Peyer's patch (tissue), 4 donors: ENCODE results near the gene IRAK1. TPM values are rescaled to one million over a fixed set of nuclear protein-coding genes. Genes with fewer than 3 reads are reported as not detected.
A peak's percentile ranks its signal among the peaks of the same experiment; 100 is the strongest.

ENCODE experiments used
- DNase-seq, 3 donors: peaks; one replicate each; pipeline ENCODE4 v3.0.0-alpha.2; 2017 to 2019
- H3K27ac ChIP-seq, 4 donors: fragments of 200-600 bp; sonication (generic); one replicate each; pipeline ENCODE4 v1.5.1; 2016 to 2019
- H3K27me3 ChIP-seq, 2 donors: fragments of 200-600 bp; sonication (generic); one replicate each; pipeline ENCODE4 v1.5.1; 2019
- H3K36me3 ChIP-seq, 3 donors: fragments of 200-600 bp; sonication (generic); one replicate each; pipeline ENCODE4 v1.5.1; 2016 to 2019
- H3K4me1 ChIP-seq, 4 donors: fragments of 200-600 bp; sonication (generic); one replicate each; pipeline ENCODE4 v1.5.1; 2016 to 2019
- H3K4me3 ChIP-seq, 4 donors: fragments of 200-600 bp; sonication (generic); 1 replicate in 3 of 4; 2 replicates in 1 of 4; pipeline ENCODE4 v1.5.1; 2016 to 2019; ENCODE audit warnings: mild to moderate bottlenecking in 1 of 4
- H3K9me3 ChIP-seq, 4 donors: fragments of 200-600 bp; sonication (generic); one replicate each; pipeline ENCODE4 v1.5.1; 2016 to 2019; ENCODE audit warnings: mild to moderate bottlenecking in 1 of 4
- POLR2A ChIP-seq, 2 donors: fragments of 450-650 bp; IDR thresholded peaks; one replicate each; pipeline ENCODE4 v1.5.1; 2017; ENCODE audit warnings: antibody characterized with exemption in 2 of 2, mild to moderate bottlenecking in 2 of 2, moderate library complexity in 2 of 2
- total RNA-seq, 4 donors: library from RNA; depleted of rRNA; stranded (reverse); fragments of >200 nt; gene quantifications; one replicate each; pipeline ENCODE4 v1.1.0, GENCODE V29; 2016
- TF ChIP-seq, protein P1 (sequence below), 6 experiments: fragments of 450-650 bp in 4 of 6; fragments of 200-600 bp in 2 of 6; sonication (generic) in 1 of 6; IDR thresholded peaks; one replicate each; pipeline ENCODE4 v1.5.1; 2017 to 2019; ENCODE audit warnings: antibody characterized with exemption in 6 of 6, mild to moderate bottlenecking in 3 of 6, moderate library complexity in 1 of 6

The IRAK1 gene
- total RNA-seq, 4 donors from 2014 or later, result 111 to 150 (median 122) TPM

DNA sequence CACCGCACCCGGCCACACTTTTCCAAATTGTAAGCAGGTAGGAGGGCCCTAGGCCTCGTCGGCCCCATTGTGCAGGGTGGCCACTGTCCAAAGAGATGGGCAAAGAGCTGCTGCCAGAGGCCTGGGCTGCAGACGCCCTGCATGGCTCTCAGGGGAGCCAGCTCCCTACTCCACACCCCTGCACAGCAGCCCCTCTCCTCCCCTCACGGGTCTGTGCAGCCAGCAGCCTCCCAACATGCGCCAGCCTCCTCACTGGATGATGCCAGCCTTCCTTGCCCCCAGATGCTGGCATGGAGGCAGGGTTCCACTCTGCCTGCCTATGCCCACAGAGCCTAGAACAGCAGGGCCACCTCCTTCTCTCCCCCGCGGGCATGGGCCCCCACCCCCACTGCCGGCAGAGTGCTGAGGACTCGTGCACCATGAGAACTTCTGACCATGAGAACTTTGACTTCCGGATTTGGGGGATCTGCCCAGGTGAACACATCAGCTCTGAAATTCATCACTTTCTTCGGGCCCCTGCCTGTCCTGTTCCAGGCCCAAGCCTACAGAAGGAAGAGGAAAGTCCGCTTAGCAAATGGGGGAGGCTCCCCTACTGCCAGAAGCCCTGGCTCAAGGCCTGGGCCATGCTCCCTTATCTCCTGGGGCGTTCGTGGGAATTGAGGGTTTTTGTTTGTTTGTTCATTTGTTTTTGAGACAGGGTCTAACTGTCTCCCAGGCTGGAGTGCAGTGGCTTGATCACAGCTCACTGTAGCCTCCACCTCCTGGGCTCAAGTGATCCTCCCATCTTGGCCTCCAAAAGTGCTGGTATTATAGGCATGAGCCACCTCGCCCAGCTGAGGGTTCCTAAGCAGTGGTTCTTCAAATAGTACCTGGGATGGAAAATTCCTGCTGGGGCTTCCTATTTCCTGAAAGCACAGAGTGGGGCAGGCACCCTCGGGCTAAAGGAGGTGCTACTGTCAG lies 8.0 kb downstream of the IRAK1 start:
- Histone ChIP-seq H3K36me3 (peaks cover 0 to 13% (median 0%) of the 10 kb centered on the region in 3 donors), H3K27ac (peak overlapping the region in 1 of 4 donors; percentile 52), H3K4me3 (no peak overlapping the region), H3K27me3 (no peaks in the 10 kb centered on the region), H3K4me1 (no peaks in the 10 kb centered on the region), H3K9me3 (no peaks in the 10 kb centered on the region)
- no peak for TF ChIP-seq POLR2A (IDR thresholded peaks at IDR 0.05)
- TF ChIP-seq, protein P1, sequence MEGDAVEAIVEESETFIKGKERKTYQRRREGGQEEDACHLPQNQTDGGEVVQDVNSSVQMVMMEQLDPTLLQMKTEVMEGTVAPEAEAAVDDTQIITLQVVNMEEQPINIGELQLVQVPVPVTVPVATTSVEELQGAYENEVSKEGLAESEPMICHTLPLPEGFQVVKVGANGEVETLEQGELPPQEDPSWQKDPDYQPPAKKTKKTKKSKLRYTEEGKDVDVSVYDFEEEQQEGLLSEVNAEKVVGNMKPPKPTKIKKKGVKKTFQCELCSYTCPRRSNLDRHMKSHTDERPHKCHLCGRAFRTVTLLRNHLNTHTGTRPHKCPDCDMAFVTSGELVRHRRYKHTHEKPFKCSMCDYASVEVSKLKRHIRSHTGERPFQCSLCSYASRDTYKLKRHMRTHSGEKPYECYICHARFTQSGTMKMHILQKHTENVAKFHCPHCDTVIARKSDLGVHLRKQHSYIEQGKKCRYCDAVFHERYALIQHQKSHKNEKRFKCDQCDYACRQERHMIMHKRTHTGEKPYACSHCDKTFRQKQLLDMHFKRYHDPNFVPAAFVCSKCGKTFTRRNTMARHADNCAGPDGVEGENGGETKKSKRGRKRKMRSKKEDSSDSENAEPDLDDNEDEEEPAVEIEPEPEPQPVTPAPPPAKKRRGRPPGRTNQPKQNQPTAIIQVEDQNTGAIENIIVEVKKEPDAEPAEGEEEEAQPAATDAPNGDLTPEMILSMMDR (IDR thresholded peaks at IDR 0.05), result no peak
- no peak for DNase-seq

DNA sequence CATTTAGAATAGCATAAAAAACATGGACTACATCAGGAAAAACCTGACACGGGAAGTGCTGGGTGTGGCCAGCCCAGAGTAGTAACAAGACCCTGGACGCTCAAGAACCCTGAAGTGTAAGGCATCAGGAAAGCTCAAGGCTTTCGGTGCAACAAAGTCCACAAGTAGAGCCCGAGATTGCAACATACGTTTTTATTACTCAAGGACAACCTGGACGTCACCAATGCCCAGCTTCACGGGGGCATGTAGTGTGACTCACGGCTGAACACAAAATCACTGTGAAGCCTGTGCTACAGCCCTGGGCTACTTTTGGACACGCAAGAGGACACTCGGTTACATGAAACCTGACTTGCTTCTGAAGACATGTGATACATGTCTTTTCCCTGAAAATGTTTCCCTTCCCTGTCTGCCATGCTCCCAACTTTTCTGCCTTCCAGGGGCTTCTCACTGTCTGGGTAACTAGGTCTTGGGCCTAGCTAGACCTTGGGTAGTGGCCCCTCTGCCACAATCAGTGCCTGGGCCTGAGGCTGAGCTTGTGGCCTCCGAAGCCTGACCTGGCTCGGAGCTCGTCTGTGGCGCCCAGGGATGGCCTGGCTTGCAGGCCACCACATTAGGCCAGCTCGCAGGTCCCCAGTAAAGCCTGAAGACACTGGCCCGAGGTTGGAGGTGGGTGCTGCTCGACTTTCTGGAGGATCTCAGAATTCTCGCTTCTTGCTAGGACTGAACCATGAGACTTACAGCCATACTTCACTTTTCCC lies 9.2 kb downstream of the IRAK1 start:
- TF ChIP-seq, protein P1 (IDR thresholded peaks at IDR 0.05), result no peak
- no peak for TF ChIP-seq POLR2A (IDR thresholded peaks at IDR 0.05)
- Histone ChIP-seq H3K9me3 (no peaks in the 10 kb centered on the region), H3K4me3 (no peak overlapping the region), H3K4me1 (no peaks in the 10 kb centered on the region), H3K36me3 (peaks cover 0 to 3% (median 0%) of the 10 kb centered on the region in 3 donors), H3K27me3 (no peaks in the 10 kb centered on the region), H3K27ac (peak overlapping the region in 2 of 4 donors; percentile 48 to 71)
- peak in 1 of 3 donors; percentile 64 for DNase-seq

DNA sequence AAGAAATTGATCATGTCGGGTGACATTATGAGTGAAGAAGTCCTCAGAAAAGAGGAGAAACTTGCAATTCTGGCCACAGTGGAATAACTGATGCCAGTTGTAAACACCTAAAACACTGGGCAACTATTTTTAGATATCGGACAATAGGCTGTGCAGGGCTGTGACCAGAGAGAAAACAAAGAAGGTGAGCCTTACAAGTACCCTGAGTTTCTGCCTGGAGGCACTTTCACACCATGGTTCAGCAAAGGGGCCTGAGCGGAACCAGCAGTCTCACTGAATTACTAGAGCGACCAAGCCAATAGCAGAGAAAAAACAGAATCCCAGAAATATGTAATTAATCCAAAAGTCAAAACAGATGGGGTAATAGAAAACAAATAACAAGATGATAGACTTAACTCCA lies 11.2 kb downstream of the IRAK1 start:
- Histone ChIP-seq H3K36me3 (no peaks in the 10 kb centered on the region), H3K4me3 (no peak overlapping the region), H3K9me3 (no peaks in the 10 kb centered on the region), H3K4me1 (no peaks in the 10 kb centered on the region), H3K27ac (peak overlapping the region in 2 of 4 donors; percentile 10 to 57), H3K27me3 (no peaks in the 10 kb centered on the region)
- DNase-seq, result peak in 1 of 3 donors; percentile 37
- no peak for TF ChIP-seq POLR2A (IDR thresholded peaks at IDR 0.05)
- TF ChIP-seq, protein P1 (IDR thresholded peaks at IDR 0.05), result no peak

DNA sequence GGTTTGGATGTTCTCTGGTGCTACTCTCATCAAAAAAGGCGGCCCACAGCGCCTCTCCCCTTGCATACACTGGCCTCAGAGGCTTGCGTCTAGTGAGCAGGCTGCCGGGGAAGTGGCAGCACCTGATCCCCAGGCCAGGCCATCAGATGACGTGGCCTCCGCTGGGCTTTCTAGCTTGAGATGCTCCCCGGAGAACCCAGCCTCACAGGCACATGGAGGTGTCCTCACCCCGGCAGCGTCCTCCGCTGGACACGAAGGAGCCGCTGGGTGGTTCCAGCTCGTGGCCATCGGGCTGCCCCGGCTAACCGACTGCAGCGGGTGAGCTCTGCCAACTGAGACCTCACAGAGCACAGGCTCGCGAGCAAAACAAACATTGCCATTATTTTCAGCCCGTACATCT lies 12.8 kb downstream of the IRAK1 start:
- no peak for TF ChIP-seq POLR2A (IDR thresholded peaks at IDR 0.05)
- TF ChIP-seq, protein P1 (IDR thresholded peaks at IDR 0.05), result no peak
- H3K9me3 ChIP-seq, result no peaks in the 10 kb centered on the region
- no peak for DNase-seq
- no peak overlapping the region for H3K4me3 ChIP-seq
- H3K36me3 ChIP-seq, result no peaks in the 10 kb centered on the region
- no peaks in the 10 kb centered on the region for H3K4me1 ChIP-seq
- H3K27me3 ChIP-seq, result no peaks in the 10 kb centered on the region
- H3K27ac ChIP-seq, result peak overlapping the region in 1 of 4 donors; percentile 57

DNA sequence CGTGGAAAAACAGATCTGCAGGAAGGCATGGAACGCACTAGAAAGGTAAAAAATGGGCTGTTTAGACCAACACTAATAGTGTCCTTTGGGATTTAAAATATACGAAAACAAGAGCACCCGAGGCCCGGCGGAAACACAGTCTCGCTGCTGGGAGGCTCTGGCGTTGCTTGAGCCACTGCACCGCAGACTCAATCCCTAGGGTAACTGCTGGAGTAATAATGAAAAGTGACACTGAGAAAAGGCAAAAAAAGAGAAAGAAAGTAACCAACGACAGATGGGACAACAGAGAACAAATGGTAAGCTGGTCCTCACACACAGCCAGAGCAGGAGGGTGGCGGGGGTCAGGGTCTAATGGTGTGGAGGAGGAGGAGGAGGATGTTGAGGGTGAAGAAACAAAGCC lies 15.4 kb downstream of the IRAK1 start:
- Histone ChIP-seq H3K27ac (peak overlapping the region in 1 of 4 donors; percentile 67), H3K27me3 (no peaks in the 10 kb centered on the region), H3K4me3 (no peak overlapping the region), H3K36me3 (no peaks in the 10 kb centered on the region), H3K9me3 (no peaks in the 10 kb centered on the region), H3K4me1 (no peaks in the 10 kb centered on the region)
- TF ChIP-seq POLR2A (IDR thresholded peaks at IDR 0.05), result no peak
- TF ChIP-seq, protein P1 (IDR thresholded peaks at IDR 0.05), result no peak
- no peak for DNase-seq
